ENCODE results near the gene INCA1.

INCA1 gene

DNA sequence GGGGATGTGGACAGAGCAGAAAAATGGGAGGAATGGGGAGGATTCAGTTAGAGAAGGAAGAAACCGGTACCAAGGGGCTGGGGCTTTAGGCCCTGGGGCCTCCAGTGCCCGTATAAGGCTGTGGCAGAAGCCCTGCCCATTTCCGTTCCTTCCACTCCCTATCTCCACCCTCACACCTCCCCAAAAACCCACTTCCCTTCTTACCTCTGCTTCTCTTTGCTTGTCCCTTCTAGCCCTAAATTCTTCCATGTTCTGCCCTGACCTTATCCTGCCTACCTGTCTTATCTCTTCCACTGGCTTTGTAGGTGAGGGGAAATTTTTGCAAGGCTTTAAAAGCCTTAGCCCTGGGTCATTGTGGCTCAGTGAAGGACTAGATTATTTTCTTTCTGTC lies 53.2 kb downstream of the INCA1 start:
- Histone ChIP-seq H3K4me1 (ENCODE audit: insufficient read depth, low read length) (peaks cover 20% of the 10 kb centered on the region), H3K9ac (ENCODE audit: low read depth, low read length) (no peak overlapping the region; the same call in 1 of the 2 replicates), H3K9me3 (ENCODE audit: control insufficient read depth, insufficient read depth, low read length) (no peaks in the 10 kb centered on the region), H3K36me3 (ENCODE audit: insufficient read depth, low read length) (peaks cover 9% of the 10 kb centered on the region)

- H3K9ac ChIP-seq (ENCODE audit: low read depth, low read length): no peak overlapping the region
- no peaks in the 10 kb centered on the region for H3K9me3 ChIP-seq (ENCODE audit: control insufficient read depth, insufficient read depth, low read length)
- H3K4me1 ChIP-seq (ENCODE audit: insufficient read depth, low read length): peaks cover 23% of the 10 kb centered on the region
- H3K36me3 ChIP-seq (ENCODE audit: insufficient read depth, low read length): peaks cover 13% of the 10 kb centered on the region
Measured at GRCh38 chr17:4942760-4943508, 54.4 kb downstream of the INCA1 start.

DNA sequence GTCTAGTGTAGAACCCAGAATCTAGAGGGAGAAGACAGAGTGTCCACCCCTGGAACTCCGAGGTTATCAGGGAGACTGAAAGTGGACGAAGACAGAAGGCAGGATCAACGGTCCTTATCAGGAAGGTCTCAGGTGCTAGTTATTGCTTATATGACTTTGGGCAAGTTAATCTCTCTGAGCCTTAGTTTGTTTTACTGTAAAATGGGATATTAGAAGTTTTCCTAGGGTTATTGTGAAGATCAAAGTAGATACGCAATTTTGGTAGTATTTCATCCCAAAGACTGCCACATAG lies 56.1 kb downstream of the INCA1 start:
- peaks cover 8% of the 10 kb centered on the region for H3K36me3 ChIP-seq (ENCODE audit: insufficient read depth, low read length)
- H3K9ac ChIP-seq (ENCODE audit: low read depth, low read length): peak overlapping the region; percentile 98
- H3K4me1 ChIP-seq (ENCODE audit: insufficient read depth, low read length): peaks cover 22% of the 10 kb centered on the region
- no peaks in the 10 kb centered on the region for H3K9me3 ChIP-seq (ENCODE audit: control insufficient read depth, insufficient read depth, low read length)

DNA sequence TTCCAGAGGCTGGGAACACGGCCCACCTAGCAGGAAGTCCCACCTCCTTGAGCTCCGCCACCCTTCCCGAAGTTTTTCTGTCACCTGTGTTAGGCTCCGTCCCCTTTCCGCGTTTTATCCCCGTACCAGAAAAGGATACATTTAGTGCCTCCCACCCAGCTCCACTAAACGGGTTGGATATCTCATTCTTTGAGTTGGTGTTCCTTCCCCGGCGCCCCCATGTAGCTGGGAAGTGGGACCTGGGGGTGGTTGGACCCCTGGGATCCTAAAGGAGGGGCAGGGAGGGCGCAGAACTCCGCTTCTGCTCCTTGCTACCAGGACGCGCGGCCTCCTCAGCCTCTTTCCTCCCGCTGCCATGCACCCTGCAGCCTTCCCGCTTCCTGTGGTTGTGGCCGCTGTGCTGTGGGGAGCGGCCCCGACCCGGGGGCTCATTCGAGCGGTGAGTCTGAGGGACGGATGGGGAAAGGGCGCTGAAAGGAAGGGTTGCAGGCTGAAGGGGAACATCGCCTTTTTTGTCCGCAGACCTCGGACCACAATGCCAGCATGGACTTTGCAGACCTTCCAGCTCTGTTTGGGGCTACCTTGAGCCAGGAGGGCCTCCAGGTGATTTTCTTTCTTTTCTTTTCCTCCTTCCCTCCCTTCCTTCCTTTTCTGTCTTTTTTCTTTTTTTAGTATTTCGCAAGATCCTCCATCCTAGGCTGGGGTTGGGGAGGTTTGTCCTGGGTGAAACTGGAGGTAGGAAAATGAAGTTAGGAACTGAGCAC lies 56.6 kb downstream of the INCA1 start:
- Histone ChIP-seq H3K4me1 (ENCODE audit: insufficient read depth, low read length) (peaks cover 17% of the 10 kb centered on the region), H3K36me3 (ENCODE audit: insufficient read depth, low read length) (peaks cover 4% of the 10 kb centered on the region), H3K9ac (ENCODE audit: low read depth, low read length) (peak overlapping the region; percentile 98), H3K9me3 (ENCODE audit: control insufficient read depth, insufficient read depth, low read length) (no peaks in the 10 kb centered on the region)

GRCh38 chr17:4939796-4940554 lies 57.3 kb downstream of the INCA1 start, which contains the start of the genes RNF167 and SLC25A11:
Gene RNF167, plus strand, starts transcription at chr17:4940268. Its CDS starts 642 bp downstream, at chr17:4940910.
Gene SLC25A11, minus strand, starts transcription at chr17:4940046. Its CDS starts 136 bp downstream, at chr17:4939910.
- Histone ChIP-seq H3K9ac (ENCODE audit: low read depth, low read length) (peak within 1 kb of the TSS; percentile 98), H3K4me1 (ENCODE audit: insufficient read depth, low read length) (peaks cover 12% of the 10 kb centered on the region; the same call in 1 of the 2 replicates), H3K36me3 (ENCODE audit: insufficient read depth, low read length) (peaks cover 4% of the 10 kb centered on the region; the same call in 1 of the 2 replicates), H3K9me3 (ENCODE audit: control insufficient read depth, insufficient read depth, low read length) (no peaks in the 10 kb centered on the region)

DNA sequence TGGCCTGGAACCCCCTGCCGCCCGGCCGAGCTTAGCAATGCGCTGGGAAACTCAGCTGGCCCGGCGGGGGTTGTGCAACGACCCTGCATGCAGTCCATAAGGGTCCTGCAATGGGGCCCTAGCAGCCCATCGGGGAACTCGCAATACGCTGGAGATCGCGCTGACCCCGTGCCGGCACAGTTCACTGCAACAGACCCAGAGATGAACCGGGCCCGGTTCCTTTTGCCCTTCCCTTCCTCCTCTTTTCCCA lies 57.9 kb downstream of the INCA1 start:
- peaks cover 4% of the 10 kb centered on the region; the same call in 1 of the 2 replicates for H3K36me3 ChIP-seq (ENCODE audit: insufficient read depth, low read length)
- no peaks in the 10 kb centered on the region for H3K9me3 ChIP-seq (ENCODE audit: control insufficient read depth, insufficient read depth, low read length)
- H3K4me1 ChIP-seq (ENCODE audit: insufficient read depth, low read length): peaks cover 9% of the 10 kb centered on the region; the same call in 1 of the 2 replicates
- peak overlapping the region; percentile 98 for H3K9ac ChIP-seq (ENCODE audit: low read depth, low read length)

GRCh38 chr17:4938688-4939545 lies 58.4 kb downstream of the INCA1 start:
- peak overlapping the region; percentile 98 for H3K9ac ChIP-seq (ENCODE audit: low read depth, low read length)
- peaks cover 4% of the 10 kb centered on the region; the same call in 1 of the 2 replicates for H3K36me3 ChIP-seq (ENCODE audit: insufficient read depth, low read length)
- no peaks in the 10 kb centered on the region for H3K9me3 ChIP-seq (ENCODE audit: control insufficient read depth, insufficient read depth, low read length)
- peaks cover 7% of the 10 kb centered on the region; the same call in 1 of the 2 replicates for H3K4me1 ChIP-seq (ENCODE audit: insufficient read depth, low read length)

Measured in ES-I3 (cell line).